ENCODE measurements around the gene PPP5C.

Gene PPP5C

DNA sequence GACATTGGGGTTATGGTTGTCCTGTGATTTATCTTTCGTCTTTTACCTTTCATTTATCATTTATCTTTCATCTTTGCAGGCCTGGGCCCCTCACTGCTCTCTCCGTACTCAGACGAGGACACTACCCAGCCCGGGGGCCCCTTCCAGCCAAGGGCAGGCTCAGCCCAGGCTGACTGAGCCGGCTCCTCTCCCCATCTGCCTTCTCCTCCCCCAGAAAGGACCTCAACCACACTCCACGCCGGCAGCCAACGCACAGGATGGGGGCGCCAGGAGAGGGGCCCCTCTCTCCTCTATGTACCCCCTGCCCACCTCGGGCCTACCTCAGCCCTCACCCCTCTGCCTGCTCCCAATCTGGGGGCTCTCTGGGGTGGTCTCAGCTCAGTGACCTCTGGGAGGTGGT lies 7.4 kb upstream of the PPP5C start:
- DNase-seq = no peak

GRCh38 chr19:46340051-46340659 lies 6.7 kb upstream of the PPP5C start:
- no peak for DNase-seq

DNA sequence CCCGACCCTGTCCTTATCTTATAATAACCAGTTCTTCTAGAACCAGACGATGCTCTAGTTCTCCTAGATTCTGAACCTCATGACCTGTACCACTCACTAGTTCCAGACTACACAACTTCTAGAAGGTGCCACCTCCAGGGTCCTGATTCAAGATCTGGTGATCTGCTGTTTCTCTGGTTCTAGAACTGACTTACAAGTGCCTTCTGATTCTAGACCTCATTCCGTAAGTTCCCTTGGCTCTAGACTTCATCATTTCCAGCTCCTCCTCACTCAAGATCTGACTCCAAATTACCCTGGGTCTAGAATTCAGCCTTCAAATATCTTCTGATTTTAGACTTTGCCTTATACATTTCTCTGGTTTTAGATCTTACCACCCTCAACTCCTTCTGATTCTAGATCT lies 5.0 kb upstream of the PPP5C start:
- DNase-seq = no peak

GRCh38 chr19:46344363-46344762 lies 2.5 kb upstream of the PPP5C start:
- no peak for DNase-seq

DNA sequence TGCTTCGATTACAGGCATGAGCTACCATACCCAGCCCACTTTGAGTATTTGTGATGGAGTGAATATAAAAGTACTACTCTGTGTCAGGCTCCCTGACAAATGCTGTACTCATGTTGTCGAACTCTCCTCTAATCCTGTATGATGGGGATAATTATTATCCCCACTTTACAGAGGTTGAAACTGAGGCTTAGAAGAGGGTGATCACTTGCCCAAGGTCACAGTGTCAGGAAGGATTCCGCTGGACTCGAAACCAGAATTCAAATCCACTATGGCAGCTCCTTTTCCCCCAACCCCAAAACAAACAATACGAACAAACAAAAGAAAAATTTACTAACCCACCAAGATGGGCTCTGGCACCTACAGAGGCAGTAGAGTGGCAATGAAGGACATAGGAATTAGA lies 1.7 kb upstream of the PPP5C start:
- no peak for DNase-seq

- DNase-seq = no peak
Observed at GRCh38 chr19:46347572-46347883, 641 bp downstream of the PPP5C start.

DNA sequence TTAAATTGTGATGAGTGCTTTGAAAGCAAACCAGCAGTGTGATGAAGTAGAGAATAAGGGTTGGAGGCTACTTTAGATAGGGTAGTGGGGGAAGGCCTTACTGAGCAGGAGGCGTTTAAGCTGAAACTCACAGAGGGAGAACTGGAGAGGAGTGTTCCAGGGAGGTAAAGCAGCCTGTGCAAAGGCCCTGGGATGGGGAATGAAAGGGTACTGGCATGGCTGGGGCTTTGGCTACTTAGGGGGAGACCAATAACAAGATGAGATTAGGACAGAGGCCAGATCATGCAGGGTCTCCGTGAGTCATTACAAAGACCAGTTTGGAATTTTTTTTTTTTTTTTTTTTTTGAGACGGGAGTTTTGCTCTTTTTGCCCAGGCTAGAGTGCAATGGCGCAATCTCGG lies 1.1 kb downstream of the PPP5C start:
- DNase-seq = no peak

- no peak for DNase-seq
Observed at GRCh38 chr19:46349311-46349993, 2.6 kb downstream of the PPP5C start.

DNA sequence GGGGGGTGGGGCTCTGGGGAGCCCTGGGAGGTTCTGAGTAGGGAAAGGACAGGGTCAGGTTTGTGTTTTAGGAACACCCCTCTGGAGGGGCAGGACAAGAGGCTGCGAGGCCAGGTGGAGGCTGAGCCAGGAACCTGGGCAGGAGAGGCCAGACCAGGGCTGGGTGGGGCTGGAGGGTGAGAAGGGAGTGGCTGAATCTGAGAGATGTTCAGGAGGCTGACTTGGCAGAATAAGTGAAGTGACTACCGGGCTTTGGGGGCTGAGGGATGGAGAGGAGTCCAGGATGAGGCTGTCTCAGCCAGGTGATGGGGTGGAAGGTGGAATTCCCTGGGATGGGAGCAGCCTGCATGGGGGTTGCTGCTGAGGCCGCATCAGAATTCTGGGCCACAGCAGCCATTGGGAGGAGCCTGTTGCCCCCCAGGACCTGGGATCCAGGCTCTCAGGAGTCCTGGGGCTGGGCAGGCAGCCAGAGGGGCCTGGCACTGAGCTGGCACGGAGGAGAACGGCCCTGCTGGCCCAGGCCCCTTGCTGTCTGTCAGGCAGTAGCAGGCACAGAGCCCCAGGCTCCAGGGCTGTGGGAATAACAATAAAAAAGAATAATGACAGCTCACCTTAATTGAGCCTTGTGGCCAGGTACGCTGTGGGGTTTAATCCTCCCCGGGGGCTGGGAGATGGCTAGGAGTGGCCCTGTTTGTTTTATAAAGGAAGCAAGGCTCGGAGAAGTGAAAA lies 3.3 kb downstream of the PPP5C start:
- DNase-seq = peak; percentile 29

DNA sequence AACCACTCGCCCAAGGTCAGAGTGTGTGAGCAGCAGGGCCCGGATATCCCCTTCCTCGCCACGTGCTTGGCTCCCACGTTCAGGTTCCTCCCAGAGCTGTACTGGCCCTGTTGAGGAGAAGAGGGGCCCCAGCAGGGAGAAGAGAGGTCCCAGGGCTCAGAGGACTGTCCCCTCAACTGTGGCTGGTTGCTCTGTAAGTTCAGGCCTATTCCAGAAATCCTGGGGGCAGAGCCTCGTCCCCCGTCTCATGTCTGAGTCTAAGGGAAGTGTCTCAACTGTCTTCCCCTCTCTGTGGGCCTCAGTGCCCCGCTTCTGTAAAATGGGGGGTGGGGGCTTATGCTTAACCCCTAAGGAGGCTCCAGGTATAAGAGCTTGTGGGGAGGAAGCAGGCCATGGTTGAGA lies 3.9 kb downstream of the PPP5C start:
- no peak for DNase-seq

GRCh38 chr19:46351241-46352041 lies 4.6 kb downstream of the PPP5C start:
- peak; percentile 39 for DNase-seq

DNA sequence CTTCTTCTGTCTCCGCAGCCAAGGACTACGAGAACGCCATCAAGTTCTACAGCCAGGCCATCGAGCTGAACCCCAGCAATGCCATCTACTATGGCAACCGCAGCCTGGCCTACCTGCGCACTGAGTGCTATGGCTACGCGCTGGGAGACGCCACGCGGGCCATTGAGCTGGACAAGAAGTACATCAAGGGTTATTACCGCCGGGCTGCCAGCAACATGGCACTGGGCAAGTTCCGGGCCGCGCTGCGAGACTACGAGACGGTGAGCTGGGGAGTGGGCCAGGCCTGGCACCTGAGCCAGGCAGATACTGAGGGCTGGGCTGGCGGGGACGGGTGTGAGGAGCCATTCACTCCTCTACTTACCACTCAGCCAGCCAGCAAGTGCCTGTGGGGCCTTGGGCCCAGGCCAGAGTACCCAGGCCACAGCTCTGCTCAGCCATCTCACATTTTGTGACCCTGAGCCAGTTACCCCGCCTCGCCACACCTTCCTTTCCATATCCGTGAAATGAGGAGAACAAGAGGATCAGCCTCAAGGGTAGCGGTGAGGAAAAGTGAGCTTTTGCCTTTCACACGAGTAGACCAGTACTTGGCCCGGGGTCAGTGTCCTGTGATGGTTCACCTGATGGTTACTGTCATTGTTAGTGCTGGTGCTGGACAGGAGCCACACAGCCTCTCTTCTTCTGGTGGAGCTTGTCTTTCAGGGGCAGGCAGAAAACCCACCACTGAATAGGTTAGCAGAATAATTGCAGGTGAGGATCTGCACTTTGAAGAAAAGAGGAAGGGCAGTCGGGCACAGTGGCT lies 7.0 kb downstream of the PPP5C start:
- DNase-seq = no peak

DNA sequence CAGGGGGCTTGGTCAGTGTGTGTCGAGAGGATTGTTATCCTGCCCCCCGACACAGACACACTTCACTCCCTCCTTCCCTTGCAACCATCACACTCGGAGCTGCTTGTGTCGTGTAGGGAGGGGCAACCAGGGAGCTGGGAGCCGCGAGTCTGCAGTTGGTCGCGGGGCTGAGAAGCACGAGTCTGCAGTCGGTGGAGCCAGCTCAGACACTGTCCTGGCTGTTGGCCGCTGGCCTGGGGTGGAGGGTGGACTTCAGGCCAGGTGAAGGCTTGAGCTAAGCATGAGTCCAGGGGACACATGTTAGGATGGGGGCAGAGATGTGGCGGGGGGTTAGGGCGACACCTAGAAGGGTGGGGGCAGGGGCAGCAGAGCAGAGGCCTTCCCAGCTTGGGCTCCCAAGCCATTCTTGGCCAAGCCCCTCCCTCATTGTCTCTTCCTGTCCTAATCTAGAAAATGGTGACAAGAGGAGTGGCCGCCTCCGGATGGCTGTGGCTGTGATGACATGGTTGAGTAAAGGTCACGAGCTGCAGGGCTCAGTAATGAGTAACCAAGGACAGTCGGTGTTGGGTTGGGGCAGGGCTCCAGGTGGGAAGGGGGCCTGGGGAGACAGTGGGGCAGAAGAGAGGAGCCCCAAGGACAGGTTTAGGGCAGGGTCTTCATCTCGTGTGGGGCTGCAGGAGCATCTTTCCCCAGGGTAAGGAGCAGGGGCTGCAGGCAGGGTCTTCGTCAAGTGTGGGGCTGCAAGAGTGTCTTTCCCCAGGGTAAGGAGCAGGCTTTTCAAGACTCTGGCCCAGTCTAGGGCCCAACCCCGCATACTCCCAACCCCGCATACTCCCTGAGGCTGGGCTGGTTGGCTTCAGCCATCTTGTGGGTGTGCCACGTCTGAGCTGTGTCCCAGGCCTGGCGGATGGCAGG lies 8.6 kb downstream of the PPP5C start:
- no peak for DNase-seq

DNA sequence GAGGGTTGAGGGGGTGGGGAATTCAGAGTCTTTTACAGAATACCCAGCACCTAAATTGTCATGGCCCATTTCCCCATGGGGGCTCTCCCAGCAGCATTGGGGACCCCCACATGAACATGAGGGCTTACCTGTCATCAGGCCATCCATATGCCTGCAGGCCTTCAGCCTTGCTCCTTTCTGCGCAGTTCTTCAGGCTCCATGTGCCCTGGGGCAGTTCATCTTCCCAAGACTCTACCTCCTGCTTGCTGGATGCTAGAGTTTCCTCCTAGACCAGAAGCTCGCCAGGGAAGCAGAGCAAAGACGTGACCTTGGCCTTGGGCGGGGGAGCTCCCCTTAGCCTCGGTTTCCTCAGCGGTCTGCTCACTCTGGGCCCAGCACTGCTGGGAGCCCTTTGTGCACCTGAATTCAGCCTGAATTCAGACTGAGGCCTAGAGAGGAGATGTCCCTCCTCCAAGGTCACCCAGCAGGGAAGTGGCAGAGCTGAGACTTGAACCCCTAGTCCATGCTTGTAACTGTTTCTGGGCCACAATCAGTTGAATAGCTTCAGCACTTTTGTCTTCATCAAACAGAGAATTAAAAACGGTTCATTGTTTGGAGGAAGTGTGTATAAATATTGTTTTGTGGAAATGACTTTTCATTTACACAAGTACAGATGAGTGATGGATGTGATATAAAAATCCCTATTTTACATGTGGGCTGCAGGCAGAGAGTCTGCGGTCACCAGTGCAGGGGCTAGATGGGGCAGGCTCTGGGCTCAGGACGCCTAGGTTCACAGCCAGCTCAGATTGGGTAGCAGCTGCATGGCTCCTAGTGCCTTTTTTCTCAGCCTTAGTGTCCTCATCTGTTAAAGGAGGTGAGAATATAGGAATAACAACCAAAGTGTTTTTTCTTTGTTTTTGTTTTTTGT lies 9.5 kb downstream of the PPP5C start:
- DNase-seq = no peak

DNA sequence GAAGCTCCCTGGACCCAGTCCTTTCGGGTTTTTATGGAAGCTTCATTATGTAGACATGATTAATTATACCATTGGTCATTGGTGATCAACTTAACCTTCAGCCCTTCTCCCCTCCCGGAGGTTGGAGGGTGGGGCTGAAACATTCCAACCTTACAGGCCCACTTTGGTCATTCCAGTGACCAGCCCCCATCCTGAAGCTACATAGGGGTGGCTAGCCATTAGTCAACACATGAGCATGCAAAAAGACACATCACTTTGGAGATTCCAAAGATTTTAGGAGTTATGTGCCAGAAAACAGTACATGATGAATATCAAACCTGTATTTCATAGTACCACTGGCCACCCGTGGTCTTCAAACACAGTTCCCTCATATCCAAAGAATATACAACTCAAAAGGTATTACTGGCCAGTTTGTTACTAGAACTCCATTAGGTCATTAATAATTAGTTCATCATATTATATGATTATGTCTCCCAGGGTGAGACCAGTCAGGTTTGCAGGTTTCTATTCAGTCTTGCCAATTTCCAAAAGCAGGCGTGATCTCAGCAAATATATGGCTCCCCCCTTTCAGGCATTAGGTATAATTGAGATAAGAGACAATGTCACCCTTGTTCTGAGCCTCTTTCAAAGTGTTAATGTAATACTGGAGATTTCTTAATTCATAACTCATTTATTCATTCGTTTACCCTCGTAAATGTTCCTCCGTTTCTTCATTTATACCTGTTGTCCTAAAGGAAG lies 11.1 kb downstream of the PPP5C start:
- DNase-seq = no peak

DNA sequence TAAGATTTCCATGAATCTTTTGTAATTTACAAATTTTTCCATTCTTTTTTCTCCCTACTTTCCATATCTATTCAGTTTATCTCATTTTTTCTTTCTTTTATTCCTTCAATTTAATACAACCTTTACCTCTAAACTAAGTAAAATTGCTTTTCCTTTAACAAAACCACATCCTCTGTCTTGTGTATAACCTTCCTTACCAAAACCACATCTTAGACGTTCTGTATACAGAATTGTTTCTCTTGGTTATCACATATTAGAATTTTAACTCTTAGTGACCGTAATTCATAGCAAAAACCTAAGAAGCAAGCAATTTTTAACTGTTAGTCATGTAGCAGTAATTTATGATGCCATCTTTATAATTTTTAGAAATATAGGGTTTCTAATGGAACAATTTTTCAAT lies 15.0 kb downstream of the PPP5C start:
- DNase-seq = no peak

DNA sequence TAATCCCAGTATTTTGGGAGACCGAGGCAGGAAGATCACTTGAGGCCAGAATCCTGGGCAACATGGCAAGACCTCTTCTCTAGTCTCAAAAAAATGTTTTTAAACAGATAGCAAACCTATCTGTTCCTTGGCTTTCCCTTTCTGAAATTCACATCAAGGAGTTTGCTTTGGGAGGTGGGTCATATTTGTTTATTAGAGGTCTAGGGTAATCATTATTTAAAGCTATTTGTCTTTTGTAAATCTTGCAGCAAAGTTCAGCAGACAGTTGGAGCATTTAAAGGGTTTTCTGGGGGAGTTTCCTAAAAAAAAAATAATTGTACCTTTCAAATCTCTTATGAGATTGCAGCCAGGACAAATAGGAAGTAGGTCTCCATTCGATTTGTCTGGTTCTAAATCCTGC lies 17.5 kb downstream of the PPP5C start:
- DNase-seq = no peak

DNA sequence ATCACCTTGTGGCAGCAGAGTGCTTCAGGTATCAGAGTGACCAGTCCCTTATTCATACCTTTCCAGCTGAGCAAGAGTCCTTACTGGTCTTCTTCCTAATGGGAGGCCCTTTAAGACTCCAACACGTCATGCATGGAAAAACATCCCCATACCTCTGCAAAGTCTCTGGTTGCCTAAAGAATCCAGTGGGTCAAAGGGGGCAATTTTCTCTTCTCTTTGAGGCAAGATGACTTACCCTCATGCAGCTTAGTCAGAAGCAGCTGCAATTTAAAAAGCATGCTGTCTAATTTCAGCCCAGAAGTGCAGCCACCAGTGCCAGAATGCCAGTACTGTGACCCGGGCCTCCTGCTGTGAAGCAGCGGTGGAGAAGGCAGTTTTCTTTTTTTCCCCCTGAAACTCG lies 18.7 kb downstream of the PPP5C start:
- no peak for DNase-seq

- DNase-seq = no peak
Observed at GRCh38 chr19:46366620-46367292, 19.9 kb downstream of the PPP5C start.
